Measurements from ENCODE around the gene PIP5K1C. TPM values are rescaled to one million over a fixed set of nuclear protein-coding genes. Genes with fewer than 3 reads are reported as not detected.

Gene PIP5K1C
- total RNA-seq, 1 donor from 2014 or later = 11.7 TPM

GRCh38 chr19:3603121-3603811 is 97.0 kb downstream of the PIP5K1C start:
- no peak for TF ChIP-seq CTCF (conservative IDR thresholded peaks at IDR 0.05; ENCODE audit: low read depth, low read length)
- H3K4me3 ChIP-seq (ENCODE audit: low read depth, low read length) = no peak overlapping the region
- DNase-seq (ENCODE audit: low read depth) = no peak

GRCh38 chr19:3601021-3601420 is 99.2 kb downstream of the PIP5K1C start:
- no peak overlapping the region for H3K4me3 ChIP-seq (ENCODE audit: low read depth, low read length)
- no peak for DNase-seq (ENCODE audit: low read depth)
- no peak for TF ChIP-seq CTCF (conservative IDR thresholded peaks at IDR 0.05; ENCODE audit: low read depth, low read length)

GRCh38 chr19:3599776-3600187 is 100.5 kb downstream of the PIP5K1C start:
- DNase-seq (ENCODE audit: low read depth) = no peak
- H3K4me3 ChIP-seq (ENCODE audit: low read depth, low read length) = no peak overlapping the region
- peak; percentile 12 for TF ChIP-seq CTCF (conservative IDR thresholded peaks at IDR 0.05; ENCODE audit: low read depth, low read length)

- H3K4me3 ChIP-seq (ENCODE audit: low read depth, low read length) = no peak overlapping the region
- no peak for TF ChIP-seq CTCF (conservative IDR thresholded peaks at IDR 0.05; ENCODE audit: low read depth, low read length)
- no peak for DNase-seq (ENCODE audit: low read depth)
These were observed 104.7 kb downstream of the PIP5K1C start for GRCh38 chr19:3595521-3596061.

GRCh38 chr19:3593156-3593555 is 107.1 kb downstream of the PIP5K1C start:
- no peak for TF ChIP-seq CTCF (conservative IDR thresholded peaks at IDR 0.05; ENCODE audit: low read depth, low read length)
- H3K4me3 ChIP-seq (ENCODE audit: low read depth, low read length) = no peak overlapping the region
- no peak for DNase-seq (ENCODE audit: low read depth)

- H3K4me3 ChIP-seq (ENCODE audit: low read depth, low read length) = no peak overlapping the region
- TF ChIP-seq CTCF (conservative IDR thresholded peaks at IDR 0.05; ENCODE audit: low read depth, low read length) = no peak
- DNase-seq (ENCODE audit: low read depth) = no peak
These were observed 108.2 kb downstream of the PIP5K1C start for GRCh38 chr19:3591876-3592613.

All from epithelial cell of proximal tubule (primary cell).